HG02852 (cell line): ENCODE measurements around the gene ACTG1.
"Not testable (repeated sequence)": the region's sequence is repeated elsewhere in the genome, so short reads cannot be mapped to it uniquely, and the experiment has no call there.

Experiments used
- ATAC-seq: cut with Tn5 transposase; IDR thresholded peaks from one replicate; pipeline ENCODE4 v1.9.1; 2021; ENCODE audit warnings: mild to moderate bottlenecking, moderate library complexity; ENCODE audit not compliant: unreplicated experiment

Gene ACTG1

GRCh38 chr17:81533339-81534141, 20.9 kb upstream of the ACTG1 start:
- ATAC-seq, result no peak

GRCh38 chr17:81532490-81533287, 20.1 kb upstream of the ACTG1 start:
- ATAC-seq, result no peak

GRCh38 chr17:81531998-81532404, 19.4 kb upstream of the ACTG1 start:
- ATAC-seq, result not testable (repeated sequence)

GRCh38 chr17:81531013-81531412, 18.4 kb upstream of the ACTG1 start:
- not testable (repeated sequence) for ATAC-seq

- ATAC-seq, result no peak
These were observed 16.8 kb upstream of the ACTG1 start for GRCh38 chr17:81529437-81529803.

- no peak for ATAC-seq
These were observed 16.2 kb upstream of the ACTG1 start for GRCh38 chr17:81528651-81529436.

- no peak for ATAC-seq
These were observed 15.7 kb upstream of the ACTG1 start for GRCh38 chr17:81528384-81528650.

GRCh38 chr17:81527591-81528383, 15.2 kb upstream of the ACTG1 start, which contains the start of gene FSCN2:
FSCN2 (plus strand) TSS chr17:81528377; CDS start chr17:81528532, 155 bp downstream.
- no peak for ATAC-seq

- no peak for ATAC-seq
These were observed 14.3 kb upstream of the ACTG1 start for GRCh38 chr17:81526662-81527571.

- ATAC-seq, result no peak
These were observed 12.2 kb upstream of the ACTG1 start for GRCh38 chr17:81524865-81525159.

- ATAC-seq, result no peak
These were observed 11.7 kb upstream of the ACTG1 start for GRCh38 chr17:81524039-81524864.

GRCh38 chr17:81523402-81524038, 10.9 kb upstream of the ACTG1 start:
- no peak for ATAC-seq

- no peak for ATAC-seq
These were observed 10.1 kb upstream of the ACTG1 start for GRCh38 chr17:81522491-81523401.

GRCh38 chr17:81520021-81520901, 7.7 kb upstream of the ACTG1 start:
- no peak for ATAC-seq

- ATAC-seq, result no peak
These were observed 6.9 kb upstream of the ACTG1 start for GRCh38 chr17:81519284-81520020.

GRCh38 chr17:81518785-81519283, 6.2 kb upstream of the ACTG1 start:
- no peak for ATAC-seq
